HG03575 (cell line): ENCODE measurements around the gene CDKN2AIPNL.
"Not testable (repeated sequence)": the region's sequence is repeated elsewhere in the genome, so short reads cannot be mapped to it uniquely, and the experiment has no call there.

Experiments used
- ATAC-seq: cut with Tn5 transposase; IDR thresholded peaks from one replicate; pipeline ENCODE4 v1.9.1; 2021; ENCODE audit not compliant: unreplicated experiment, insufficient number of reproducible peaks, low FRiP score; ENCODE audit errors: extremely low read depth

CDKN2AIPNL gene

DNA sequence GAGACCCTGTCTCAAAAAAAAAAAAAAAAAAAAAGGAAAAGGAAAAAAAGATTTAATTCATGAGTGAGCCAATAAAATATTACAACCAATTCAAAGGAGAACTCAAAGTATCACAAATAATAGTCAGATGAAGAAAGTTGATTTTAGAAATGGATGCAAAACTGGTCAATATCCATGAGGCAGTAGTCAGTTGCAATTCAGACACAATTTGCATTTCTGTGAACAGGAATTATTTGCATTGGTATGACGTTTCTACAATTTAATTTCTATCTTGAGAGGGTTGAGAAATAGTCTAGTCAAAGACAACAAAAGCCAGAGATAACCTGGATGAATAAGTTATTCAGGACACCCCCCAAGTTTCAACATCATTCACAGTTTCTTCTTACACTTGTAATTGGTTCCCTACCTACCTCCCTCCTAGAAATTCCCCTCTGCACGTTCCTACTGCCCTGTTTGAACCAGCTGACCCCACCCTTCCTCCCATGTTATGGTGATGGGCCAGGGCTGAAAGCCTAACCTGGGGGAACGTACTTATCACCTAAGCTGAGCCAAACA is 28.6 kb upstream of the CDKN2AIPNL start:
- no peak for ATAC-seq

GRCh38 chr5:134439210-134439654 is 27.6 kb upstream of the CDKN2AIPNL start:
- ATAC-seq, result no peak

- no peak for ATAC-seq
Measured at GRCh38 chr5:134438721-134439123, 27.0 kb upstream of the CDKN2AIPNL start.

- ATAC-seq, result no peak
Measured at GRCh38 chr5:134437847-134438581, 26.3 kb upstream of the CDKN2AIPNL start.

GRCh38 chr5:134437340-134437846 is 25.7 kb upstream of the CDKN2AIPNL start:
- ATAC-seq, result no peak

- no peak for ATAC-seq
Measured at GRCh38 chr5:134436523-134437339, 25.1 kb upstream of the CDKN2AIPNL start.

DNA sequence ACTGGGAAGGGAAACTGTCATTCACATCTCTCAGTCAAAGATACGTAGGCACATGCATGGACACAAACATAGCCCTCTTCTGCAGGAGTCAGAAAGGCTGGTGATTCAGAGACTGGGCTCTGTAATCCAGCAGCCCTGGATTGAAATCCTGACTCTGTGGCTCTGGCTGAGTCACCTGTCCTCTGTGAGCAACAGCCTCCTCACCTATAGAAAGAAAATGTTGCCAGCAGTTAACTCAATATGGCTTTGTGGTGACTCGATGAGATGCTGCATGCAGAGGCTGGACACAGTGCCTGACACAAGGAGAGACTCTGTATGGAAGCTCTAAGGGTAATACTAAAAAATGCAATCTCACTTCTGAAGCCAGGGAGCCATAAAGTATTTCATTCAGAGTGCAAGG is 23.9 kb upstream of the CDKN2AIPNL start:
- ATAC-seq, result no peak

- no peak for ATAC-seq
Measured at GRCh38 chr5:134432677-134433359, 21.1 kb upstream of the CDKN2AIPNL start.

DNA sequence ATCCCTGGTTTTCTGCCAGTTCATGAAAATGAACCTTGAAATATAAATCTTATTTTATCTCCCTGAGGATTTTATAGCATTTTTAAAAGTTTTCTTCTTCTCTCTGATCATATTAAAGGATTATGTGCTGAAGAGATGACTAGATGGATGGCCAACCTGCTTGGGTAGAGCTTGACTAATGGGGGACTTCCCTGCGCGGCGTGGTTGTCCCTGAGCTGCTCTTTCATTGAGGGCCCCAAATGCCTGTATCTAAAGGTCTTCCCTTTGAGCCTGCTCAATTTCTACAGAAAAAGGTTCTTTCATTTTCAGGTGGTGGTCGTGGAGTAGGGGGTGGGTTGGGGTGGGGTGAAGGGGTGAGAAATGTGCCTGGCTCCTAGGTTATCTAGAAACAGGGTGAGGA is 20.5 kb upstream of the CDKN2AIPNL start:
- no peak for ATAC-seq

DNA sequence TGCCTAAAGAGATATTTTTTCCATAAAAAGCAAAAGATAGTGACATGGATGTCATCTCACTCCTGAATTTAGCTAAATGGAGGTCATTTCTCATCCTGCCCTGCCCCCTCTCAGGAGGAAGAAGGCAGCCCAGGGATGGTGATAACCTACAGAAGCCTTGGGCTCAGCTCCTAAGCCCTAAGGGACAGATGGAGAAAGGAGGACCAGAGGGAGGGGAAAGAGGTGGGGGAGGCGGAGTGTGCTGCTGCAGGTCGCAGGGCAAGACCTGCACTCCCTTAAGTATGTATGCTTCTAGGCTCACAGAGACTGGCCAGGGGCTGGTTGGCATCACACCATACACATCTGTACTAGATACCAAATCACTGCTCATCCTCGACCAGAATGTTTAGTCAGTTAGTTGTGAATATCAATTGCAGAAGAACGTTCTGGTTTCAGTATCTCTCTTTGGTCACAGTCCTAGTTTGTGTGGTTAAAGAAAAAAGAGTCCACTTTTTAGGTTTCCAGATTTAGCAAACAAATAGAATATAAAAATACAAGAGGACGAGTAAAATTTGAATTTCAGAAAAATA is 18.4 kb upstream of the CDKN2AIPNL start:
- no peak for ATAC-seq

- ATAC-seq, result no peak
Measured at GRCh38 chr5:134427540-134428041, 15.9 kb upstream of the CDKN2AIPNL start.

- ATAC-seq, result no peak
Measured at GRCh38 chr5:134426361-134426760, 14.7 kb upstream of the CDKN2AIPNL start.

- no peak for ATAC-seq
Measured at GRCh38 chr5:134423376-134423775, 11.7 kb upstream of the CDKN2AIPNL start.

DNA sequence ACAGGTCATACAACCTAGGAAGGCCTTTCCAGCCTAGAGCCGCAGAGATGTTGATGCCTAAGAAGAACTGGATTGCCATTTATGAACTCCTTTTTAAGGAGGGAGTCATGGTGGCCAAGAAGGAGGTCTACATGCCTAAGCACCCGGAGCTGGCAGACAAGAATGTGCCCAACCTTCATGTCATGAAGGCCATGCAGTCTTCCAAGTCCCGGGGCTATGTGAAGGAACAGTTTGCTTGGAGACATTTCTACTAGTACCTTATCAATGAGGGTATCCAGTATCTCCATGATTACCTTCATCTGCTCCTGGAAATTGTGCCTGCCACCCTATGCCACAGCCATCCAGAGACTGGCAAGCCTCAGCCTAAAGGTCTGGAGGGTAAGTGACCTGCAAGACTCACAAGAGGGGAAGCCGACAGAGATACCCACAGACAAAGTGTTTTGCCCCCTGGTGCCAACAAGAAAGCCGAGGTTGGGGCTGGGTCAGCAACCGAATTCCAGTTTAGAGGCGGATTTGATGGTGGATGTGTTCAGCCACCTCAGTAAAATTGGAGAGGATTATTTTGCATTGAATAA is 11.2 kb upstream of the CDKN2AIPNL start:
- no peak for ATAC-seq

- not testable (repeated sequence) for ATAC-seq
Measured at GRCh38 chr5:134421038-134421437, 9.4 kb upstream of the CDKN2AIPNL start.

DNA sequence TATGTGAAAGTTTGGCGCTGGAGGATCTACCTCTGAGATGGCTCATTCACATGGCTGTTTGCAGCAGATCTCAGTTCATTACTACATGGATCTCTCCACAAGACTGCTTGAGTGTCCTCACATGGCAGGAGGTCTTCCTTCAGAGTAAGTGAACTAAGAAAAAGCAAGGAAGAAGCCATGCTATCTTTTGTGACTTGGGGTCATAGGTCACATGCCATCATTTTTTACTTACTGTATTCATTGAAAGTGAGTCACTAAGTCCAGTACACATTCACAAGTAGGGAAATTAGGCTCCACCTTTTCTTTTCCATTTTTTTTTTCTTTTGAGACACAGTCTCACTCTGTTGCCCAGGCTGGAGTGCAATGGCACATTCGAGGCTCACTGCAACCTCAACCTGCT is 8.7 kb upstream of the CDKN2AIPNL start:
- ATAC-seq, result no peak

- ATAC-seq, result no peak
Measured at GRCh38 chr5:134418958-134419357, 7.3 kb upstream of the CDKN2AIPNL start.

GRCh38 chr5:134417707-134418106 is 6.0 kb upstream of the CDKN2AIPNL start:
- ATAC-seq, result no peak
